A673 (cell line): ENCODE results near the gene TPP1. TPM values are rescaled to one million over a fixed set of nuclear protein-coding genes. Genes with fewer than 3 reads are reported as not detected.

ENCODE experiments used
- BruUV-seq: library from RNA; stranded (reverse); fragments of 400-500 nt; replicated peaks from 2 replicates; lab custom pipeline; 2021; lab: Mats Ljungman, UMichigan
- CTCF ChIA-PET: fragments of 300-600 bp; sonication (Branson Sonifier 250); formaldehyde crosslinking; loops from one replicate; lab custom pipeline; 2022; ENCODE audit warnings: antibody characterized with exemption; lab: Charles Lee
- POLR2A ChIA-PET: fragments of 300-600 bp; sonication (Branson Sonifier 250); formaldehyde crosslinking; loops from one replicate; lab custom pipeline; 2022; ENCODE audit warnings: antibody characterized with exemption; ENCODE audit not compliant: low non-redundant PET; lab: Charles Lee
- DNase-seq: peaks from one replicate; pipeline ENCODE4 v3.0.0-alpha.2; 2015; ENCODE audit warnings: low spot score
- H3K27ac ChIP-seq: fragments of 200-600 bp; sonication (generic); 2 replicates; pipeline ENCODE4 v1.5.1; 2016; ENCODE audit warnings: mixed run types, low read depth, mild to moderate bottlenecking, mixed read lengths, antibody characterized with exemption, low read length; ENCODE audit not compliant: poor library complexity, severe bottlenecking
- H3K27me3 ChIP-seq: fragments of 200-600 bp; sonication (generic); replicated peaks from 2 replicates; pipeline ENCODE4 v1.6.1; 2017; ENCODE audit warnings: mixed run types, low read depth, mild to moderate bottlenecking, mixed read lengths, antibody characterized with exemption, low read length; ENCODE audit not compliant: insufficient read depth, poor library complexity
- H3K36me3 ChIP-seq: fragments of 200-600 bp; sonication (generic); 2 replicates; pipeline ENCODE4 v1.6.1; 2016; ENCODE audit warnings: mixed run types, mild to moderate bottlenecking, mixed read lengths, antibody characterized with exemption, low read length; ENCODE audit not compliant: insufficient read depth, poor library complexity, severe bottlenecking
- H3K4me1 ChIP-seq: fragments of 200-600 bp; sonication (generic); 2 replicates; pipeline ENCODE4 v1.6.1; 2017; ENCODE audit warnings: mixed run types, mild to moderate bottlenecking, mixed read lengths, antibody characterized with exemption, low read length; ENCODE audit not compliant: insufficient read depth, poor library complexity, severe bottlenecking
- H3K4me3 ChIP-seq: fragments of 200-600 bp; sonication (generic); 2 replicates; pipeline ENCODE4 v1.5.1; 2016; ENCODE audit warnings: low read depth, mixed run types, mild to moderate bottlenecking, mixed read lengths, low read length; ENCODE audit not compliant: poor library complexity, severe bottlenecking
- H3K9me3 ChIP-seq: fragments of 200-600 bp; sonication (generic); 2 replicates; pipeline ENCODE4 v1.6.1; 2016; ENCODE audit warnings: mixed run types, low read depth, mild to moderate bottlenecking, mixed read lengths, antibody characterized with exemption, low read length; ENCODE audit not compliant: poor library complexity, severe bottlenecking
- EZH2 ChIP-seq: fragments of 200-600 bp; sonication (generic); IDR thresholded peaks from 2 replicates; pipeline ENCODE4 v1.6.1; 2017; ENCODE audit warnings: borderline replicate concordance, low read depth, mild to moderate bottlenecking, mixed read lengths, antibody characterized with exemption, low read length; ENCODE audit not compliant: poor library complexity, severe bottlenecking
- intact Hi-C: fragments of 100-400 bp; cut with micrococcal nuclease; formaldehyde crosslinking; loops from one replicate; pipeline ENCODE4 v1.10.0; 2022; ENCODE audit not compliant: unreplicated experiment
- total RNA-seq: library from RNA; stranded (reverse); gene quantifications from 2 replicates; pipeline ENCODE4 v1.2.3, GENCODE V29; 2021
- TF ChIP-seq, protein P1 (sequence below): fragments of 300-800, 200-600 bp; sonication (generic); conservative IDR thresholded peaks from 2 replicates; pipeline ENCODE4 v1.5.1; 2017; ENCODE audit warnings: low read depth, mild to moderate bottlenecking, antibody characterized with exemption, low read length, moderate library complexity, mixed read lengths

Gene TPP1
- total RNA-seq, 1 experiment from 2014 or later: 53.0 TPM

DNA sequence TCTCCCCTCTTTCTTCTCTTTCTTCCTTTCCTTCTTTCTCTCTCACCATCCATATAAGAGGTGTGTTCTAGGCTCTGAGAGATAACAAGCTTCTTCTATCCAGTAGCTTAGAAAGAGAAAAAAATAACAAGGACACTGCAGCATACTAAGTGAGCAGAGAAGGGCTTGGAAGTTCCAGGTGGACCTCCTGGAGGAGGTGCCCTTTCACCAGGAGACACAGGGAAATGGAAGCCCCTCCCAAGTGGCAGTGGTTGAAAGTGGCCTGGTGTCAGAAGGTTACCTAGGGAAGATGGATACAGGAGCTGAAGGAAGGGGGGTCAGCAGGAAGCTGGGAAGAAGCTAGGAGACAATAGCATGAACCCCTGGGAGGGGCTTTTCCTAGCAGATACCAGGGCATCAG, 30.9 kb upstream of the TPP1 start:
- no peaks in the 10 kb centered on the region for H3K27me3 ChIP-seq
- H3K27ac ChIP-seq: no peak overlapping the region
- no peak for DNase-seq
- intact Hi-C loops: no loop called here
- H3K36me3 ChIP-seq: no peaks in the 10 kb centered on the region
- BruUV-seq: no TSS peak
- H3K9me3 ChIP-seq: no peaks in the 10 kb centered on the region
- CTCF ChIA-PET: no interaction called here
- POLR2A ChIA-PET: no interaction called here
- TF ChIP-seq, protein P1, sequence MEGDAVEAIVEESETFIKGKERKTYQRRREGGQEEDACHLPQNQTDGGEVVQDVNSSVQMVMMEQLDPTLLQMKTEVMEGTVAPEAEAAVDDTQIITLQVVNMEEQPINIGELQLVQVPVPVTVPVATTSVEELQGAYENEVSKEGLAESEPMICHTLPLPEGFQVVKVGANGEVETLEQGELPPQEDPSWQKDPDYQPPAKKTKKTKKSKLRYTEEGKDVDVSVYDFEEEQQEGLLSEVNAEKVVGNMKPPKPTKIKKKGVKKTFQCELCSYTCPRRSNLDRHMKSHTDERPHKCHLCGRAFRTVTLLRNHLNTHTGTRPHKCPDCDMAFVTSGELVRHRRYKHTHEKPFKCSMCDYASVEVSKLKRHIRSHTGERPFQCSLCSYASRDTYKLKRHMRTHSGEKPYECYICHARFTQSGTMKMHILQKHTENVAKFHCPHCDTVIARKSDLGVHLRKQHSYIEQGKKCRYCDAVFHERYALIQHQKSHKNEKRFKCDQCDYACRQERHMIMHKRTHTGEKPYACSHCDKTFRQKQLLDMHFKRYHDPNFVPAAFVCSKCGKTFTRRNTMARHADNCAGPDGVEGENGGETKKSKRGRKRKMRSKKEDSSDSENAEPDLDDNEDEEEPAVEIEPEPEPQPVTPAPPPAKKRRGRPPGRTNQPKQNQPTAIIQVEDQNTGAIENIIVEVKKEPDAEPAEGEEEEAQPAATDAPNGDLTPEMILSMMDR: no peak
- TF ChIP-seq EZH2: no peak
- H3K4me3 ChIP-seq: no peak overlapping the region
- peaks cover 15% of the 10 kb centered on the region for H3K4me1 ChIP-seq

DNA sequence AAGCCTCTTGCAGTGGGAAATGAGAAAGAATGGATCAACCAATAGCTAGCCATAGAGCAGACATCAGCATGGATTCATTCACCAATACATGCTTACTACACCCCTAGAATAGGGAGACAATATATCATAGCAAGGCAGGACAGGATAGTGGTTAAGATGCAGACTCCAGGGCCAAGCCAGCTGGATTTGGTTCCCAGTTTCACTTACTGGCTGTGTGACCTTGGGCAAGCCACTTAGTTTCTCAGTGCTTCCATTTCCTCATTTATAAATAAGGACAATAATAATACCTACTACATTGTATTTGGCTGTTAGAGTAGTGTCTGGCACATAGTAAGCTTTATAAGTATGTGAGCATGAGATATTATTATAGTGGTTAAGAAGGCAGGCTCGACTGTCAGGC, 29.3 kb upstream of the TPP1 start:
- Histone ChIP-seq H3K4me3 (no peak overlapping the region), H3K27me3 (no peaks in the 10 kb centered on the region), H3K27ac (no peak overlapping the region), H3K4me1 (peaks cover 15% of the 10 kb centered on the region), H3K36me3 (no peaks in the 10 kb centered on the region), H3K9me3 (no peaks in the 10 kb centered on the region)
- POLR2A ChIA-PET: no interaction called here
- intact Hi-C loops: no loop called here
- TF ChIP-seq, protein P1: no peak
- no peak for TF ChIP-seq EZH2
- CTCF ChIA-PET: interaction anchor here (1.2 kb wide), 1 partner anchor 117 kb away, joined by 3 read pairs; no protein-coding TSS in a partner anchor
- BruUV-seq: no TSS peak
- no peak for DNase-seq

DNA sequence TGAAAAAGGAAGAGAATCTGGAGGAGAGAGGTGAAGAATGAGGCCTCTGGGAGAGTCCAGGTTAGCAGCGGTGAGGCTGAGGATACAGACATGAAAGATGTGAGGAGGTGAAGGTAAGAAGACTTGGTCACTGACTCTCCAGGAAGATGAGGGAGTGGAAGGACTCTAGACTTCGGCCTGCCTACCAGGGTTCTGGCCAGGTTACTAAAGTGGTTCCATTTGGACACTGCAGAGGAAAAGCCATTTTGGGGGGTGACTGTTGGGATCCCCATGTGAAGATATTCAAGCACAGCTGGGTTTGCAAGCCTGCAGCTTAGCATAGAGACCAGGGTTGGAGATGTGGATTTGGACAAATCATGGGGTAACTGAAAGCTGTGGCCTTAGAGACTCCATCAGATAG, 28.6 kb upstream of the TPP1 start:
- CTCF ChIA-PET: interaction anchor here (1.1 to 1.2 kb wide), 2 partner anchors 36 to 117 kb away, joined by 3 to 4 read pairs; partner anchors contain the start of gene MRPL17
- POLR2A ChIA-PET: no interaction called here
- TF ChIP-seq, protein P1: no peak
- no peak for TF ChIP-seq EZH2
- no peak overlapping the region for H3K27ac ChIP-seq
- intact Hi-C loops: no loop called here
- peaks cover 15% of the 10 kb centered on the region for H3K4me1 ChIP-seq
- H3K36me3 ChIP-seq: no peaks in the 10 kb centered on the region
- no peaks in the 10 kb centered on the region for H3K27me3 ChIP-seq
- no peaks in the 10 kb centered on the region for H3K9me3 ChIP-seq
- BruUV-seq: no TSS peak
- H3K4me3 ChIP-seq: no peak overlapping the region
- DNase-seq: no peak
